HG02852 (cell line): Measurements from ENCODE around the gene GALR2.

Experiments
- ATAC-seq: cut with Tn5 transposase; IDR thresholded peaks from one replicate; pipeline ENCODE4 v1.9.1; 2021; ENCODE audit warnings: mild to moderate bottlenecking, moderate library complexity; ENCODE audit not compliant: unreplicated experiment

The GALR2 gene

DNA sequence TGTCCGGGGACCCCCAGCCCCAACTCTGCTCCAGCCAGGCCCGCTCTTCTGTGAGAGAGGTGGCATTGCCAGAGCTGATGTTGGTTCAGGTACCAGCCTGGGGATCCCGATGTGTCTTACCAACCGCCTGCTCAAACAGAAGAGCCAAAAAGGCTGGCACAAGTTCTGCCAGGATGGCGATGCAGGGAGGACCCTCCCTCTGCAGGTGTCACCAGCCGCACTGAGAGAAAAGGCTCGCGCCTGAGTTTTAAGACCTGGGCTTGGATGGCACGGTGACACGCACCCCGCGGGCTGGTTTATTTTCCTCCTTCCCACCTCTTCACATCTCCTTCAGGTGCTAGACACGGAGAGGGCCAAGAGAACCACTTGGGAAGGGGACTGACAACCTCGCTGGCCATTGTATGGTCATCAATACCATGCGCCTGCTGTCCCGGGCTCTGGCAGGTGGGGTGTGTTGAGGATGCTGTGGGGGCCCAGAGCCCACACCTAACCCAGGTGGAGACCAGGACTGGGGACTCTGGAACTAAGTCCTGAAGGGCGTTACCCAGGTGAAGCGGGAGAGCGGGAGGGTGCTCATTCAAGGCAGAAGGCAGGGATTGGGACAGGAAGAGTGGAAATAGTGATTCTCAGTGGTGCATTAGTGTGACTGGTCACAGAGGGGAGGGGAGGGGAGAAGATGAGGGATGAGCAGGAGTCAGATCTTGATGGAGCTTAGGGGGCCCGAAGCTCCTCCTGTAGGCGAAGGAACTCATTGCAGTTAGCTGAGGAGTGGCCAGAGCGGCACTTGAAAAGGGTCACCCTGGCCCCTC is 50.2 kb downstream of the GALR2 start:
- ATAC-seq, result no peak

DNA sequence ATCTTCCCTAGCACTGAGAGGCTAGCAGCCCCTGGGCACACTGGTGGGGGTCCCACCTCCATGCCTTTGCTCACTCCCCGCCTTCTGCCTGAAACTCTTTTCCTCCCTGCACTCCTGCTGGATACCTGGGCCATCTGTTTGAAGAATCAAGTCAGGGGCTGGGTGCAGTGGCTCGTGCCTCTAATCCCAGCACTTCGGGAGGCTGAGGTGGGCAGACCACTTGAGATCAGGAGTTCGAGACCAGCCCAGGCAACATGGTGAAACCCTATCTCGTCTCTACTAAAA is 50.8 kb downstream of the GALR2 start:
- no peak for ATAC-seq

DNA sequence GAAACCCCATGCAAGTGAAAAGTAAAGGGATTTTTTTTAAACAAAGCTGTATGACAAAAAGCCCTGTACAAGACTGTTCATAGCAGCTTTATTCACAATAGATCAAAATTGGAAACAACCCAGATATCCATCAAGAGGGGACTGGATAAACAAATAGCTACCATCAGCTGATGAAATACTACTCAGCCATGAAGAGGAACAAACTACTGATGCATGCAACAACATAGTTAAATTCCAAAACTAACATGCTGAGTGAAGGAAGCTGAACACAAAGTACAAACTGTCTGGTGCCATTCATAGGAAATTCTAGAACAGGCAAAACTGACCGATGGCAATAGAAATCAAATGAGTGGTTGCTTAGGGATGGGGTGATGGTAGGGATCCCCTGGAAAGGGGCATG is 51.3 kb downstream of the GALR2 start:
- ATAC-seq, result no peak
